HG02938 (cell line): ENCODE data around the gene FHIT.

ENCODE experiments used
- ATAC-seq: cut with Tn5 transposase; IDR thresholded peaks from one replicate; pipeline ENCODE4 v1.9.1; 2021; ENCODE audit warnings: mild to moderate bottlenecking, moderate library complexity; ENCODE audit not compliant: unreplicated experiment

The FHIT gene

DNA sequence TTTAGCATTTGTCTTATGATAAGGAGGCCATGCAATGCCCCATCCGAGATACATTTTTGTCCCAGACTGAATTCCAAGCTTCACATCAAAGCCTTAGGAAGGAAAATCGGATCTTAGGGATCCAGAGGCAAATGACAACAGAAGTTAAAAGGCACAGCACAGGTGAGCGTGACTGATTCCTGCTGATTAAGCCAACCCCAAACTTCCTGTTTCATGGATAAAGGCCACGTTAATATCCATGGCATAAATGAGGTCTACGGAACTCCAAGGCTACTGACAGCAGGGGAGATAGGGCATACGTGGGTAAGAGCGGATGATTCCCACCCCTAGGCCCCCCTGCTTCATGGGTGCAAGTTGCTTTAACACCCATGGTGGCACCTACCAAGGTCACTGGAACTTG, 471.6 kb downstream of the FHIT start:
- no peak for ATAC-seq

DNA sequence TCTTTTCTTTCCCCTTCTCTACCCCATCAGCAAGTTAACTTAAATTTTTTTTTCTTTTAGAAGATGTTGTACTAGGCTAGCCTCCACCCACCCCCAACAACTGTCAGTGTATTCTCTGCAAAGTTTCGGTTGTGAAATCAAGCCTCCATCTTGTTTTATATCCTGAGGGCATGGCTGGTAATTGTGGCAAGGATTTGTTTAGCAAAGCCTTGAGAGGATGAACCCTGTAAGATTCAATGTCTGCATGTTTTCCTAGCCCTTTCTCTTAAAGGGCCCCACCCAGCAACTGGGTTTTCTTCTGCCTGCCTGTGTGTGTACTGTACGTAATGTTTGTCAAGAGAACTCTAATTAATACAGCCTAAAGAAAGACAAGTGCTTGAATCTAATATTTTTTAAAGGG, 475.3 kb downstream of the FHIT start:
- no peak for ATAC-seq

DNA sequence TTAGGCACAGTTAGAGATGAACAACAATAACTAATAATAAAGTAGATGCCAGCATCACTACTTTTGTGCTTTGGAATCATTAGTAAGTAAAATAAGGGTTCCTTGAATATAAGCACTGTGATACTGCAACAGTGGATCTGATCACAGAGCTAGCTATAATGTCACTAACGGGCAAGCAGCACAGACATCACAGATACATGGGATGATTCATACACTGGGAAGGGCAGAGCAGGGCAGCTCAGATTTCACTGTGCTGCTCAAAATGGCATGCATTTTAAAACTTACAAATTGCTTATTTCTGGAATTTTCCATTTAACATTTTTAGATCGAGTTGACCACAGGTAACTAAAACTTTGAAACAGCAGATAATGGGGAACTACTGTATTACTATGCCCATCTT, 476.6 kb downstream of the FHIT start:
- no peak for ATAC-seq

DNA sequence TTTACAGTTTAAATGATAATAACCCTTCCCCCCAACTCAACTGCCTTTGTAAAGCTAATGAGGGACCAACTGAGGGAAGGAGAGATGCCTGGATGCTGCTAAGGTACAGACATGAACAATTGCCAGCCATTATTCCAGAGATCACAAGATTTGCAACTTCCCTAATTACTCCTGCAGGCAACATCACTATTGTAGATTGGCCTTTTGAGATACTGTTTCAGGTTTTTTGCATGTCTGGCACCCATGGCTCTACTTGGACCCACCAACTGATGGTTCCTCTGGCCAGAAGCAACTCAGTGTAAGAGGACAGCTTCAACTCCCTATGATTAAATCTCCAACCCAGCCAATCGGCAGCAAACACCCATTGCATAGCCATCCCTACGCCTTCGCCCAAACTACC, 478.7 kb downstream of the FHIT start:
- no peak for ATAC-seq

DNA sequence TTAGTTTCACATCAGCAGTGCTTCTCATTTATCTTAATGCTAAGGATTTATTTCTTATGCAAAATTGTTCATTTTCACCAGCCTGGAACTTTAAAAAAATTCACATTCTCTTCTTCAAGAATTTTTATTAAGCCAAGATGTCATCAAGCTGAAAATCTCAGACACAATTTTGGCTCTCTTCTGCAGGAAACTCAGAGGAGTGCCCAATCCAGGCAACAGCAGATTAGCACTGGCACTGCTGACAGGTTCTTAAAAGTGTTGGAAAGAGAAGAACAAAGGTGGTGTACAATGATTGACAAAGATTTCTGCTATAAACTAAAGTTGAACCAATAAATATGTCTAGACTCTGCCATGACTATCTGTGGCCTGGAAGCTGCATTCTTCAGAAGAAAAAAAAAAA, 479.5 kb downstream of the FHIT start:
- ATAC-seq = no peak

DNA sequence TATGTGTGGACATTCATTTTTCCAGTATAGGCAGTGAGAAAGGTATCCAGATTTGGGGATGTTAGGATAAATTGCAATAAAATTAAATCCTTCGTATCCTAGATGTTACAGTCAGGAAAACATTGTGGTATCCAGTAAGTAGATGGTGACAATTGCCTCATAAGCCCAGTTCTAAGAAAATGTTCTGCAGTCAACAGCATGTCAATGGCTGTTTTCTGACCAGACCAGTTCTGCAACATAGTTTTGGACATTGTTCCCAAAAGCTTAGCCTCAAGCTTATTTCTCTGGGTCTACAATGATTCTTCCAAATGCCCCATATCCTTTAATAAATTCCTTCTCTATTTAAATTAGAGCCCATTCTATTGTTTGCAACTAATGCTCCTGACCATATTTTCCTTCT, 480.7 kb downstream of the FHIT start:
- ATAC-seq = no peak

DNA sequence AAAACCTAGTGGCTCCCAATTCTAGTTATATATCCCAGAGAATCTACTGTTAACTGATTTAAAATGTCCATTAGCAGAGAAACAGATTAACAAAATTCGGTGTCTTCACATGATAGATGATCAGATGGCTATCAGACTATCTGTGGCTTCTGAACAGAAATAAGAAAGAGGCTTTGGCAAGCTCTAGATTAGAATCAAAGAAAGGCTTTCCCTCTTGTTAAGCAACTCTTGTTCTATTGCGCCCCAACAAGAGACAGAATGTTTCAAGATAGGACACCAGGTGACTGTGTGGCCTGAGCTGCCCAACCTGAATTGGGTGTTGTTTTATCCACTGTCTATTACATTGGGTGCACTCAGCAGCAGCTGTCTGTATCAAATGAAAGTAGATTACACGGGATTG, 483.7 kb downstream of the FHIT start:
- no peak for ATAC-seq

DNA sequence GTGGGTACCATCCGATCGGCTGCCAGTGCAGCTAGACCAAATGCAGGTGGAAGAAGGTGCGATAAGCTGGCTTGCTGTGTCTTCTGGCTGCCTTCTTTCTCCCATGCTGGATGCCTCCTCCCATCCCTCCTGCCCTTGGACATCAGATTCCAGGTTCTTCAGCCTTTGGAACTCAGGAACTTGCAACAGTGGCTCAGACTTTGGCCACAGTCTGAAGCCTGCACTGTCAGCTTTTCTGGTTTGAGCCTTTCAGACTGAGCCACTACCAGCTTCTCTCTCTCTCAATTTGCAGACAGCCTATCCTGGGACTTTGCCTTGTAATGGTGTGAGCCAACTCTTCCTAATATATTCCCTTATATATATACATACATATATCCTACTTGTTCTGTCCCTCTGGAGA, 485.5 kb downstream of the FHIT start:
- no peak for ATAC-seq

DNA sequence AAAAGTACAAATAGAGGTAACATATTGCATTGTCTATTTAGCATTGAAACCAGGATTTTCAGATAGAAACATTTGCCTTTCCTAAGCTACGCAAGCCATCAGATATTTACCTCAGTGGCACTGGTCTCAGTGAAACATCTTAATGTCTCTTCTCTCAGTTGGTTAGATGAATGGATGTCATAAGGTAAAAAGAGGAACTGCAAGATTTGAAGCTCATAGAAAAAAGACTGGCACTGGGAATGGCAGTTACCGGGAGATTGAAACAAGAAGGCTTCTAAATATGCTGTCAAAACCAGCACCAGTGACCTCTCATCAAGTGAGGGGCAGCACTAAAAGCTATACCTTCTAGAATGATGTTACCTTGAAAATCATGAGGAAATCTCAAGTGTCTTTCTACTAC, 486.4 kb downstream of the FHIT start:
- ATAC-seq = no peak

DNA sequence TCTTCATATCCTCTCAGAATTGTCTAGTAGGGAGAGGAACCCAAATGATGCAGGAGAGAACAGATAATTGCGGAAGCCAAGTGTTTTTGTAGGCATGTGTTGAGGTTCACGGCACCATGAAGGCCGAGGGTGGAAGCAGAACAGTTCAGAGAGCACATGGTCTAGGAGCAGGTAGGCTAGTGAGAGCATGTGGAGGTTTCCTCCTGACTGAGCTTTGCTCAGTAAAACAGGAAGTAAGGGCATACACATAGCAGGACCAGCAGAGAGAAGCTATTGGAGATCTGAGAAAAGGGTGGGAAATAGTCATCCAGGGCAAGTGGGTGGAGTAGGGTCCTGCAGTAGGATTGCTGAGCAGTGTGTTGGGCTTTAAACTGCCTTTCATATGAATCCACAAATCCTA, 491.1 kb downstream of the FHIT start:
- ATAC-seq = no peak

DNA sequence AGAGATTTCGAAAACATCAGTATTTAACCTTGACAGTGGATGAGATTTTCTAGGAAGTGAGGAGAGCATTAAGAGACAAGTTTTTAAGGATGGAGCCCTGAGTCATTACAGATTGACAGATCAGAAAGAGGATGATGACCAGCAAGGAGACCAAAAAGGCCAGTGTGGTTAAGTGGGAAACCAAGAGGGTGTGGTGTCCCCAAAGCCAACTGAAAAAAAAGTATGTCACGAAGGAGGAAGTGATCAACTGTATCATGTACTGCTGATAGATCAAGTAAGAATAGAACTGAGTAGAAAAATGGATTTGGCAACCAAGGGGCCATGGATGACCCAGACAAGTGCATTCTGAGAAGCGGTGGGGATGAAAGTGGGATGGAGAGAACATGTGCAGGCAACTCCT, 491.8 kb downstream of the FHIT start:
- no peak for ATAC-seq

DNA sequence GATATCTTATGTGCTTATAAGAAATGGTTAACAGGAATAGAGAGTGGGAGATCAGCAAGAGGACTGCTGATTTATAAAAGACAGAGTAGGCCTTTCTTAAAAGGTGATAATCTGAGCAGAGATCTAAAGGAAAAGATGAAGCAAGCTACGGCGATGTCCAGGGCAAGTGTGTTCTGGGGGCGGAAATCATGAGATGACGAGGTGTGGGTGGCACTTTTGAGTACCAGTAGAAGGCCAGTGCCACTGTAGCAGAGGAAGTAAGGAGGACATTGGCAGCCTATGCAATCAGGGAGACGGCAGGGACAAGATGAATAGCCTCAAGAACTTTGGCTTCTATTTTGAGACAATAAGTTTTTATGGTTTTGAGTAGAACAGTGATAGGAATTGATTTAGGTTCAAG, 492.4 kb downstream of the FHIT start:
- ATAC-seq = no peak

DNA sequence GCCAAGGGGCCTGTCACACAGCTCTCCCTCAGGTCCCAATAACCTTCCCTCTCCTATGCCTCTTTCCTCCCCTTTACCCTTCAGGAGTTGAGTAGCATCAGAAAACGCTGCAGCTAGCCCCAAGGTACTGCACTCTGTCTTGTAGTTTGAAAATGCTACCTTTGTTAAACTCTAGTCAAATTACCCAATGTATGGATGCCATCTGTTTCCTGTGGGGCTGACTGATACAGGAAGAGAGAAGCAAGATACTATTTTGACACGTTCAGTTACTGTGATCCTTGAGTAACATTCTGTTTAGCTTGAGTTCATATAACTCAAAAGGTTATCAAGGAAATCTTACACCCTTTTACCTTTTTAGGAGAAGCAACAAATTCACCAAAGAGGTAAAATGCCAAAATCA, 493.1 kb downstream of the FHIT start:
- ATAC-seq = no peak

DNA sequence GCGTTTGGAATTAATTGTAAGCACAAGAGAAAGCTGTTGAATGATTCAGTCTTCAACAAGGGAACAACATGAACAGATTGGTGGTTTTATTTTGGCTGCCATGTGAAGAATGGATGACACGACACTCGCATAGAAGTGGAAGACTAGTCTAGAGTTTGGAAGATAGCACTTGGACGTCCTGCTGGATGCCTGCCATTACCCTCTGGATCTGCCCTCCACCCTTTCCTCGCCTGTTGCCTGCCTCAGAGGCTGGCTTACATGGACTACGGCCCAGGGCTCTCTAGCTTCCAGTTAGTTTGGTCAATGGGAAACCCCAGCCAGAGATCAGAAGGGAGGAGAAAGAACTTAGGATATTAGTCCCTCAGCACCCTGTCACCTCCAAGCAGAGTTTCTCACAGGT, 493.5 kb downstream of the FHIT start:
- ATAC-seq = no peak

DNA sequence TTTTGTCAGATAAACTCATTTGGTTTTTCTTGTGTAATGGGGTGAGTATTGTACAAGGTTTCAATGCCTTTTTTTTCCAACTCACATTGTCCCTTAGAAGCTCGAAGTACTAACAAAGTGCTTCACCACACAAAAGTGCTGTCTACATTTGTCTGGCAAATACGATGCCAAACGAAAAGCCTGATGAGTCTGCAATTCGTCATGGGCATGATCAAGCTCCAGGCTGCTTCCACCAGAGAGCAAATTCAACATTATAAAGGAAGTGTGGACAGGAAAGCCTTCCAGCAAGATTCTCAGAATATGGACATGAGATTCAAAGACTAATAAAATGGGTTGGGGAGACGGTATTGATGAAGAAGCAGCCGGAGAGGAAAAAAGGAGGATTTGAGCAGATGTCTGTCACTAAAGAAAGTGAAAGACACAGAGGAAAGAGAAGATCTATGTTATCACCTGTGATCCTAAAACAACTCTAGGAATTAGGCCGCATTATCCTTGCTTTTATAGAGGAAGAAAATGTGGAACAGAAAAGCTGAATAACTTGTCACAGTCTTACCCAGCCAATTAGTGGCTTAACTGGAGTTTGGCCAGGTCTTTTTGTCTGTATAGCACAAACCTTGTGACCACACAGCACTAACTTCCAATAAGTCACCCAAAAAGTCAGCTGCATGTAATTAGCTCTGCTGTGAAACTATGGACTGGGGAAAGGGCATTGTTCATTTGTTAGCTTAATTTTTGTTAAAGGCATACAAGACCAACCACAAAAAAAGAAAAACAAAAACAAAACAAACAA, 494.8 kb downstream of the FHIT start:
- no peak for ATAC-seq

DNA sequence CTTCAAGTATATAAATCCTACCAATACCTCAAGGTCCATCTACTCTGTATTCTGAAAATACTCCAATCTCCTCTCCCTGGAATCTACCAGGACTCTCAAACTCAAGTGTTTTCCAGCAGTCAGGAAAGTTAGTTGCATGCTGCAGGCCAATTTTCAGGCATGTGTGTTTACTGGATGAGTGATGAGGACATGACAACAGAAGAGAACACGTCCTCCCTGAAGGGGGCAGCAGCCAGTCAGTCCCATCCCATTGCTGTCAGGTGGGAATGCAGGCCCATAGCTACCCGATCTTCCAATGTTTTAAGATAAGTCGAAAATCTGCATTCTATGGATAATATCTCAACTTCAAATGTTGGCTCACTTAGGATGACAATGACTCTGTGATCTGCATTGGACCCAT, 496.2 kb downstream of the FHIT start:
- no peak for ATAC-seq

DNA sequence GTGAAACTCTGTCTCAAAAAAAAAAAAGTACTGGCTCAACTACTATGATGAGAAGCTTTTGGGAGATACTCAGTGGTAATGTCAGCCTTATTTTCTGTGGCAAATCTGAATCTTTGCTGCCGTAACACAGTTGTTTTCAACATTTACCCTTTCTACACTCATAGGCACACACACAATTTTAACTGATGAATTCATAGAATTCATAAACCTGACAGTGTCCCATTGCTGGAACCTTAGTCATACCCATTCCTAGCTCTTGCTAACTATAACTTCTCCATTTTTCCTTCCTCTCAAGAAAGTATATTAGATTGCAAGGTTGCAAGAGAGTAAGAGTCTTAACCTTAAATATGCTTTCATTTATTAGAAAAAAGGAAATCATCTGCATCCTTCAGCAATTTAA, 496.6 kb downstream of the FHIT start:
- no peak for ATAC-seq

DNA sequence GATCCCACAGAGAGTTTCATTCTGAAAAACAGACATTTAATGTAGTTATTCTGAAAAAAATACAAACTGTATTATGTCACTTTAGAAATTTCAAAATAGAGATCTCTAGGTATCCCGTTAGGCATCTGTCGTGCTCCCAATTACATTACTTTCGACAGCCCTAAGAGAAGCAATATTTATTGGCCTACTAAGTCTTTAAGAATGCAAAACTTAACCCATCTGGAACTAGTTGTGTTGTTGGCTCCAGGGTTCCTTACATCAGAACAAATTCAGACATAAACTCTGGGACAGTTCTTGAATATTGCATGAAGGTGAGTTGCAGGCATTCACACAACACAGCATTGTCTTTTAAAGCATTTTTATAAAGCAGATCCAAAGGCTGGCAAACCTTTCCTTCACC, 498.4 kb downstream of the FHIT start:
- no peak for ATAC-seq

DNA sequence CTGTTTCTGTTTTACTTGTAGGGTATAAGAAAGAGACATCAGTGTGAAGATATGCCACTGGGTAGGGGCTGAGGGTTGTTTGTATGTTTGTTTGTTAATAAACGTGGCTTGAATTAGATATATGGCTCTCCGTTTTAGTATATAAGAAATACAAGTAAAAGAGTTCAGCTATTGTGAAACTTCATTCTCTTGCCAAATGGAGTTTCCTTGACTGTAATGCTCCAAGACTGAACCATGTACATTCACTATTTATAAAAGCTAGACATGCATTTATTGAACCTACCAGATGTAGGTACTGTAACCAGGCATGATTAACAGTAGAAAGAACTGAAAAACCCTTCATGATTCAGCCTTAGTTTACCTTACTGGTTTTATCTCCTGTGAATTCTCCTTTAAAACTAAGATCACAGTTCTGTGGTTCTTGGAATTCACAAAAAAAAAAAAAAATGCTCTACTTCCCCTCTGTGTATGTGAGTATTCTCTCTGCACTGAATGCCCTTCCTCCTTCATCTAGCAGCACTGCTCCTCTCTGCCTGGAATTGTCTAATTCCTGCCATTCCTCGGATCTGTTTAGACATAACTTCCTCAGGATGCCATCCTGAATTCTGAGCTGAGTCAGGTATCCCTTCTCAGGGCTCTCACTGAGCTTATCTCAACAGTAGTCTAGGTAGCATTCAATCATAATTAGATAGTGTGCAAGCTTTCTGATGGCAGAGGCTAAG, 504.4 kb downstream of the FHIT start:
- ATAC-seq = no peak

DNA sequence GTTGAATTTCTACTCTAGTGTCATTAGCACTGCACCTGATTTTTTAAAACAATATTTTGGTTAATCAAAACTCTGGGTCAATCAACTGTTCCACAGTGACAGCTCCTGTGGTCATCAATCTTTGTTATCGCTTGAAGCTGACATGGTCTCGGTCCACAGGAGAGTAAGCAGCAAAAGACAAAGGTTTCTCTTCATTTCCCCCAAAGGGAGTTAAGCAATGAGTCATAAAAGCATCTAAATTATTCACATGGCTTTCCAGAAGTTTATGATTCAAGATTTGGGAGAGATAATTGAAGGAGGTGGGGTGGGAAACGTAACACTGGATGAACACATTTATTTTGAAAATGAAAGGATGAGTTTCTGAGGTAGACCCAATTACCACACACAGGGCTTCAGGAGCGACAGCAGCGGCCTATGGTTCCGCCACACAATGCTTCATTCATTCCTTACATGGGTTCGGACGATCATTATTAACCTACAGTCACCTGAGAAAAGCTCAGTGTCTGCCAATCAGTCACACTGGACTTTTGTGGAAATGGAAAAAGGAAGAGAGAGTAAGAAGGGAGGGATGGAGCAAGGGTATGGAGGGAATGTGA, 505.1 kb downstream of the FHIT start:
- ATAC-seq = no peak

DNA sequence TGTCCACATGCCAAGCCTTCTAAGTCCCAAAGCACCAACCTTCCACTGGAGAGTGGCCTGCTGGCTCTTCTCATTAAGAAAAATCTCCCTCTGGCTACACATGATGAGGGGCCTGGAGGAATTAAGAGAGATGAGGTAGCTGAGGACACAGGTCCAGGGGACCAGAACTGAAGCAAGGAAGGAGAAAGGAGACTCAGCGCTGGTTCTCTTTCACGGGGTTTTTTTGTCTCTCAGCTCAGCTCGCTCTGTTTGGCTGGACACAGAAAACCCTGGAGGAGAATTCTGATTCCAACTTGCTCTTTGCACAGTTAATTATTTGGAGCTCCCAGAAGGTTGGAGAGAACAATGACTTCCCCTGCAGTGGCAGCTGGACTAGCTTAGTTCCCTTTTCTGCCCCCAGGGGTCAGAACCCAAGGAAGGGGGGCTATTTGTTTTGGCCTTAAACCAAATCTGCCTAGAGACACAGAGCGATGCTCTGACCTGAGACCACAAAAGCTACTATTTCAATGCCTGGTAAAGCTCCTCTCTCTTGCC, 507.6 kb downstream of the FHIT start:
- ATAC-seq = no peak

DNA sequence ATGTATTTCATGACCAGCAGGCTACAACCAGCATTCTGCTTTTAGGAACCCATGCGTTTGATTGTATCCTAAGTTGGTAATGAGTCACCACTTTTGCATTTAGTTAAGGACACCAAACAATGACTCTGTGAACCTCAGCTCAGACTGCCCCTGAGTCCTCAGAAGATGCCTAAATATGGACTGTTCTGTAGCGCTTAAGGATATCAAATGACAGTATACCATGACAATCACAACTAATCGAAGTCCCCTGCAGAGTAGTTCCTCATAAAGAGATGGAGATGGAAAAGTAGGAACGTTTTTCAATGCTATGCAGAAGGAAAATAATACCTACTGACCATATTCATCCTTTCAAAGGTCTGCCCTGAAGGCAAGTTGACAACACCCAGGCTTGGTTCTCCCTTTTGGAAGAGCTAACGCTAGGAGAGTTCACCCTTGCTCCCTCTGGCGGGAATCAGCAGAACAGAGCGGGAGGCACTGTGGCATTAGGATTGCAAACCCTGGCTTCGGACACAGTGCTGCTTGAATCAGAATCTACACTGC, 508.6 kb downstream of the FHIT start:
- no peak for ATAC-seq
